K562 (cell line): ENCODE measurements around the gene COX15. TPM values are rescaled to one million over a fixed set of nuclear protein-coding genes. Genes with fewer than 3 reads are reported as not detected.

Source experiments
- C11orf30 ChIP-seq: fragments of 450-650 bp; IDR thresholded peaks from 2 replicates; pipeline ENCODE4 v1.6.1; 2016; ENCODE audit warnings: low read depth, mild to moderate bottlenecking
- DPF2 ChIP-seq: fragments of 450-650 bp; IDR thresholded peaks from 2 replicates; pipeline ENCODE4 v1.6.1; 2016
- EP300 ChIP-seq: IDR thresholded peaks from 2 replicates; pipeline ENCODE4 v1.6.1; 2012; ENCODE audit warnings: low read length, improper control_type of control experiment
- JUND ChIP-seq, 2 experiments: IDR thresholded peaks; 2 replicates in 1 of 2; 3 replicates in 1 of 2; pipeline ENCODE4 v1.6.1; 2011; ENCODE audit warnings: borderline replicate concordance in 2 of 2, low read depth in 2 of 2, low read length in 2 of 2, improper control_type of control experiment in 1 of 2, missing biosample characterization in 1 of 2, missing genetic modification characterization in 1 of 2, missing genetic modification reagents in 1 of 2
- KAT2B ChIP-seq: IDR thresholded peaks from one replicate; pipeline ENCODE4 v1.6.1; 2012; ENCODE audit warnings: low read depth, mild to moderate bottlenecking, control low read depth, inconsistent platforms, low read length, moderate library complexity
- KLF13 ChIP-seq: fragments of 450-650 bp; IDR thresholded peaks from 2 replicates; pipeline ENCODE4 v1.6.1; 2016; ENCODE audit warnings: missing genetic modification characterization, low read depth, mild to moderate bottlenecking, missing compliant biosample characterization, moderate library complexity, borderline replicate concordance
- MAFG ChIP-seq: fragments of 450-650 bp; conservative IDR thresholded peaks from 2 replicates; pipeline ENCODE4 v1.6.1; 2016; ENCODE audit warnings: missing genetic modification characterization, missing compliant biosample characterization
- MAFK ChIP-seq: IDR thresholded peaks from 2 replicates; pipeline ENCODE4 v1.6.1; 2011; ENCODE audit warnings: low read length, improper control_type of control experiment
- POLR2G ChIP-seq: fragments of 200-400 bp; formaldehyde crosslinking; IDR thresholded peaks from 2 replicates; pipeline ENCODE4 v1.6.1; 2017; ENCODE audit warnings: low read depth, mild to moderate bottlenecking, antibody characterized with exemption, low read length, moderate library complexity
- PRPF4 ChIP-seq: fragments of 200-400 bp; formaldehyde crosslinking; IDR thresholded peaks from one replicate; pipeline ENCODE4 v1.6.1; 2017; ENCODE audit warnings: low read length, low read depth, mild to moderate bottlenecking; ENCODE audit not compliant: insufficient read depth, poor library complexity, severe bottlenecking
- SMARCC2 ChIP-seq: fragments of 450-650 bp; IDR thresholded peaks from 2 replicates; pipeline ENCODE4 v1.6.1; 2017; ENCODE audit warnings: antibody characterized with exemption, moderate library complexity, mild to moderate bottlenecking, low read depth
- SMARCE1 ChIP-seq: fragments of 450-650 bp; IDR thresholded peaks from 2 replicates; pipeline ENCODE4 v1.7.1; 2016; ENCODE audit warnings: mild to moderate bottlenecking
- ZNF316 ChIP-seq: fragments of 450-650 bp; IDR thresholded peaks from 2 replicates; pipeline ENCODE4 v1.6.1; 2016
- ZNF584 ChIP-seq: fragments of 200-800 bp; sonication (Bioruptor generic); IDR thresholded peaks from 2 replicates; pipeline ENCODE4 v1.6.1; 2016; ENCODE audit warnings: low read depth, mild to moderate bottlenecking, missing genetic modification characterization, missing compliant biosample characterization
- ZNF644 ChIP-seq: fragments of 200-800 bp; sonication (Bioruptor generic); IDR thresholded peaks from 2 replicates; pipeline ENCODE4 v1.6.1; 2016; ENCODE audit warnings: low read depth, missing genetic modification characterization, missing compliant biosample characterization
- ZSCAN32 ChIP-seq: fragments of 450-650 bp; formaldehyde crosslinking; IDR thresholded peaks from 2 replicates; pipeline ENCODE4 v1.4.0; 2020; ENCODE audit warnings: mild to moderate bottlenecking, moderate library complexity
- polyA plus RNA-seq, 8 experiments: library from polyadenylated mRNA; depleted of rRNA in 4 of 8; stranded (reverse) in 5 of 8; unstranded in 3 of 8; fragments of >200 nt; fragmentation: Nextera tagmentation in 2 of 8; fragmentation: Illumina TruSeq in 1 of 8; extraction: Ambion mirVana in 2 of 8; extraction: Trizol in 1 of 8; gene quantifications; 2 replicates each; pipeline versions ENCODE4 v1.2.1 to v1.2.3, GENCODE V29; 2011 to 2014; ENCODE audit warnings: inconsistent platforms in 1 of 8, missing spikeins in 1 of 8
- total RNA-seq, 7 experiments: library from RNA; depleted of rRNA in 6 of 7; stranded (reverse); fragments of >200 nt in 6 of 7; fragmentation: Illumina TruSeq in 2 of 7; extraction: Trizol in 2 of 7; gene quantifications; 2 replicates each; pipeline versions ENCODE4 v1.2.1 to v1.2.3, GENCODE V29; 2011 to 2021; ENCODE audit warnings: low replicate concordance in 1 of 7
- TF ChIP-seq, protein P1 (sequence below): fragments of 200-800 bp; sonication (Bioruptor generic); IDR thresholded peaks from 2 replicates; pipeline ENCODE4 v1.6.1; 2017; ENCODE audit warnings: missing genetic modification characterization, missing compliant biosample characterization
- TF ChIP-seq, protein P2 (sequence below), 2 experiments: IDR thresholded peaks in 1 of 2; conservative IDR thresholded peaks in 1 of 2; 2 replicates each; pipeline ENCODE4 v1.6.1; 2016; ENCODE audit warnings: low read depth in 2 of 2, mild to moderate bottlenecking in 1 of 2, missing compliant biosample characterization in 1 of 2, missing genetic modification characterization in 1 of 2, moderate library complexity in 1 of 2
- TF ChIP-seq, protein P3 (sequence below): IDR thresholded peaks from 2 replicates; pipeline ENCODE4 v1.6.1; 2012; ENCODE audit warnings: low read depth, low read length, improper control_type of control experiment, borderline replicate concordance
- TF ChIP-seq, protein P4 (sequence below): fragments of 250-450 bp; sonication (Bioruptor Pico); IDR thresholded peaks from 2 replicates; pipeline ENCODE4 v1.8.0; 2022; ENCODE audit warnings: moderate library complexity, mild to moderate bottlenecking, inconsistent platforms

Gene COX15
- total and polyA plus RNA-seq, 9 of the 15 experiments (the other 6 are each of a cell fraction or from before 2014, with no cell fraction given) = 17.4 to 45.1 (median 23.7) TPM

GRCh38 chr10:99708428-99709012 is 23.4 kb downstream of the COX15 start (continued):
- TF ChIP-seq ZNF316 (peak; percentile 93), SMARCC2 (peak; percentile 24; the same call in 1 of the 2 replicates), DPF2 (peak; percentile 63), ZSCAN32 (CRISPR knock-in tag) (no peak), KAT2B (no peak), PRPF4 (no peak), C11orf30 (peak; percentile 90), MAFK (peak; percentile 85), EP300 (peak; percentile 77), KLF13 (tag) (no peak), JUND (IDR thresholded peaks at IDR 0.05; ENCODE audit: borderline replicate concordance, low read depth, low read length) (no peak), JUND (tag; IDR thresholded peaks at IDR 0.05; ENCODE audit: borderline replicate concordance, low read depth, low read length) (peak; percentile 18; the same call in 1 of the 3 replicates), ZNF584 (CRISPR knock-in tag) (peak; percentile 54; the same call in 1 of the 2 replicates), ZNF644 (peak; percentile 66), MAFG (tag) (peak; percentile 92), SMARCE1 (peak; percentile 23; the same call in 1 of the 2 replicates), POLR2G (no peak)
- TF ChIP-seq, protein P1, sequence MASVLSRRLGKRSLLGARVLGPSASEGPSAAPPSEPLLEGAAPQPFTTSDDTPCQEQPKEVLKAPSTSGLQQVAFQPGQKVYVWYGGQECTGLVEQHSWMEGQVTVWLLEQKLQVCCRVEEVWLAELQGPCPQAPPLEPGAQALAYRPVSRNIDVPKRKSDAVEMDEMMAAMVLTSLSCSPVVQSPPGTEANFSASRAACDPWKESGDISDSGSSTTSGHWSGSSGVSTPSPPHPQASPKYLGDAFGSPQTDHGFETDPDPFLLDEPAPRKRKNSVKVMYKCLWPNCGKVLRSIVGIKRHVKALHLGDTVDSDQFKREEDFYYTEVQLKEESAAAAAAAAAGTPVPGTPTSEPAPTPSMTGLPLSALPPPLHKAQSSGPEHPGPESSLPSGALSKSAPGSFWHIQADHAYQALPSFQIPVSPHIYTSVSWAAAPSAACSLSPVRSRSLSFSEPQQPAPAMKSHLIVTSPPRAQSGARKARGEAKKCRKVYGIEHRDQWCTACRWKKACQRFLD (CRISPR knock-in tag) = no peak
- TF ChIP-seq, protein P2, sequence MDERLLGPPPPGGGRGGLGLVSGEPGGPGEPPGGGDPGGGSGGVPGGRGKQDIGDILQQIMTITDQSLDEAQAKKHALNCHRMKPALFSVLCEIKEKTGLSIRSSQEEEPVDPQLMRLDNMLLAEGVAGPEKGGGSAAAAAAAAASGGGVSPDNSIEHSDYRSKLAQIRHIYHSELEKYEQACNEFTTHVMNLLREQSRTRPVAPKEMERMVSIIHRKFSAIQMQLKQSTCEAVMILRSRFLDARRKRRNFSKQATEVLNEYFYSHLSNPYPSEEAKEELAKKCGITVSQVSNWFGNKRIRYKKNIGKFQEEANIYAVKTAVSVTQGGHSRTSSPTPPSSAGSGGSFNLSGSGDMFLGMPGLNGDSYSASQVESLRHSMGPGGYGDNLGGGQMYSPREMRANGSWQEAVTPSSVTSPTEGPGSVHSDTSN (CRISPR knock-in tag; IDR thresholded peaks at IDR 0.05; ENCODE audit: low read depth) = no peak
- TF ChIP-seq, protein P2 (tag; conservative IDR thresholded peaks at IDR 0.05; ENCODE audit: low read depth) = peak; percentile 29; the same call in 1 of the 2 replicates
- TF ChIP-seq, protein P3, sequence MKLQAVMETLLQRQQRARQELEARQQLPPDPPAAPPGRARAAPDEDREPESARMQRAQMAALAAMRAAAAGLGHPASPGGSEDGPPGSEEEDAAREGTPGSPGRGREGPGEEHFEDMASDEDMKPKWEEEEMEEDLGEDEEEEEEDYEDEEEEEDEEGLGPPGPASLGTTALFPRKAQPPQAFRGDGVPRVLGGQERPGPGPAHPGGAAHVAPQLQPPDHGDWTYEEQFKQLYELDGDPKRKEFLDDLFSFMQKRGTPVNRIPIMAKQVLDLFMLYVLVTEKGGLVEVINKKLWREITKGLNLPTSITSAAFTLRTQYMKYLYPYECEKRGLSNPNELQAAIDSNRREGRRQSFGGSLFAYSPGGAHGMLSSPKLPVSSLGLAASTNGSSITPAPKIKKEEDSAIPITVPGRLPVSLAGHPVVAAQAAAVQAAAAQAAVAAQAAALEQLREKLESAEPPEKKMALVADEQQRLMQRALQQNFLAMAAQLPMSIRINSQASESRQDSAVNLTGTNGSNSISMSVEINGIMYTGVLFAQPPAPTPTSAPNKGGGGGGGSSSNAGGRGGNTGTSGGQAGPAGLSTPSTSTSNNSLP = peak; percentile 64; the same call in 1 of the 2 replicates
- TF ChIP-seq, protein P4, sequence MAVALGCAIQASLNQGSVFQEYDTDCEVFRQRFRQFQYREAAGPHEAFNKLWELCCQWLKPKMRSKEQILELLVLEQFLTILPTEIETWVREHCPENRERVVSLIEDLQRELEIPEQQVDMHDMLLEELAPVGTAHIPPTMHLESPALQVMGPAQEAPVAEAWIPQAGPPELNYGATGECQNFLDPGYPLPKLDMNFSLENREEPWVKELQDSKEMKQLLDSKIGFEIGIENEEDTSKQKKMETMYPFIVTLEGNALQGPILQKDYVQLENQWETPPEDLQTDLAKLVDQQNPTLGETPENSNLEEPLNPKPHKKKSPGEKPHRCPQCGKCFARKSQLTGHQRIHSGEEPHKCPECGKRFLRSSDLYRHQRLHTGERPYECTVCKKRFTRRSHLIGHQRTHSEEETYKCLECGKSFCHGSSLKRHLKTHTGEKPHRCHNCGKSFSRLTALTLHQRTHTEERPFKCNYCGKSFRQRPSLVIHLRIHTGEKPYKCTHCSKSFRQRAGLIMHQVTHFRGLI (CRISPR knock-in tag) = 0 out of 2 replicates have a peak, but pooled peaks have one; percentile 18
